SIG-M5 treated with dmso at 0.1 percent for 504 hours (cell line): Measurements from ENCODE around the gene CEP70.
"Not testable (repeated sequence)": the region's sequence is repeated elsewhere in the genome, so short reads cannot be mapped to it uniquely, and the experiment has no call there.

ENCODE experiments used
- DNase-seq: peaks from one replicate; lab custom pipeline; 2025; ENCODE audit not compliant: unreplicated experiment; lab: John Stamatoyannopoulos, UW

The CEP70 gene

GRCh38 chr3:138594150-138594934 is at the start of gene CEP70:
CEP70 (minus strand) TSS chr3:138594260; CDS start chr3:138572927, 21,333 bp downstream.
- DNase-seq, result no peak

- no peak for DNase-seq
Measured at GRCh38 chr3:138642927-138643253, 48.8 kb upstream of the CEP70 start.

- no peak for DNase-seq
Measured at GRCh38 chr3:138642226-138642926, 48.3 kb upstream of the CEP70 start.

- DNase-seq, result no peak
Measured at GRCh38 chr3:138640537-138640936, 46.5 kb upstream of the CEP70 start.

GRCh38 chr3:138638641-138639040 is 44.6 kb upstream of the CEP70 start:
- DNase-seq, result no peak

GRCh38 chr3:138629526-138629925 is 35.5 kb upstream of the CEP70 start:
- DNase-seq, result no peak

- no peak for DNase-seq
Measured at GRCh38 chr3:138625707-138626365, 31.8 kb upstream of the CEP70 start.

GRCh38 chr3:138624518-138624917 is 30.5 kb upstream of the CEP70 start:
- no peak for DNase-seq

GRCh38 chr3:138620431-138620830 is 26.4 kb upstream of the CEP70 start:
- no peak for DNase-seq

- no peak for DNase-seq
Measured at GRCh38 chr3:138615462-138615861, 21.4 kb upstream of the CEP70 start.

GRCh38 chr3:138609898-138610266 is 15.8 kb upstream of the CEP70 start:
- DNase-seq, result no peak

GRCh38 chr3:138608322-138609135 is 14.5 kb upstream of the CEP70 start, which contains the start of gene FAIM:
FAIM (plus strand) TSS chr3:138608771; CDS start chr3:138619727, 10,956 bp downstream.
- DNase-seq, result peak; percentile 56

- DNase-seq, result not testable (repeated sequence)
Measured at GRCh38 chr3:138604106-138604595, 10.1 kb upstream of the CEP70 start.

- DNase-seq, result not testable (repeated sequence)
Measured at GRCh38 chr3:138601661-138602060, 7.6 kb upstream of the CEP70 start.

- no peak for DNase-seq
Measured at GRCh38 chr3:138600100-138600745, 6.2 kb upstream of the CEP70 start.

GRCh38 chr3:138598534-138598933 is 4.5 kb upstream of the CEP70 start:
- DNase-seq, result no peak

GRCh38 chr3:138597186-138597976 is 3.3 kb upstream of the CEP70 start:
- DNase-seq, result not testable (repeated sequence)

GRCh38 chr3:138594935-138595610 is 1.0 kb upstream of the CEP70 start:
- no peak for DNase-seq
